Measurements from ENCODE around the gene GRAPL. TPM values are rescaled to one million over a fixed set of nuclear protein-coding genes. Genes with fewer than 3 reads are reported as not detected.
"Not testable (repeated sequence)": the region's sequence is repeated elsewhere in the genome, so short reads cannot be mapped to it uniquely, and the experiment has no call there.

The GRAPL gene
- total and polyA plus RNA-seq, 2 donors (not counting 1 experiment from before 2014, with no cell fraction given) = 84.5 to 181 TPM

- H3K9me3 ChIP-seq (ENCODE audit: control extremely low read depth in 1 of 3, control insufficient read depth in 2 of 3, insufficient read depth in 1 of 3, low read length in 2 of 3) = not testable (repeated sequence)
- WGBS (ENCODE audit: insufficient coverage) = no CpG with 5 or more reads among the region's 45 CpGs
Observed at GRCh38 chr17:19110189-19111097, 16.9 kb upstream of the GRAPL start.

GRCh38 chr17:19111111-19111711, 16.2 kb upstream of the GRAPL start:
- Histone ChIP-seq H2AFZ (ENCODE audit: insufficient read depth, low read depth, low read length, poor library complexity, severe bottlenecking) (peak overlapping the region; percentile 42), H3K9ac (ENCODE audit: low read length) (peak overlapping the region; percentile 58)

More at GRCh38 chr17:19110189-19111097, 16.9 kb upstream of the GRAPL start:
- H3K4me1 Mint-ChIP-seq; H3K36me3 ChIP-seq (replicated peaks in 1 of 2; ENCODE audit: control extremely low read depth in 1 of 2, control insufficient read depth in 1 of 2, extremely low read depth in 1 of 2, insufficient read depth in 2 of 2, low read length in 1 of 2); H3K27ac ChIP-seq (ENCODE audit: low read length in 2 of 2); H3K9me3 Mint-ChIP-seq (ENCODE audit: insufficient read depth); H3K4me2 ChIP-seq (replicated peaks; ENCODE audit: low read depth, low read length, poor library complexity, severe bottlenecking); H3K79me2 ChIP-seq (ENCODE audit: control insufficient read depth, insufficient read depth, low read length); H3K4me3 Mint-ChIP-seq; H4K20me1 ChIP-seq (ENCODE audit: control insufficient read depth, insufficient read depth, low read length, poor library complexity, severe bottlenecking); CTCF ChIA-PET; intact Hi-C loops (cut with micrococcal nuclease); H3K9ac ChIP-seq (ENCODE audit: low read length); H3K4me1 ChIP-seq (ENCODE audit: control insufficient read depth in 2 of 2, insufficient read depth in 2 of 2, low read length in 2 of 2); DNase-seq; POLR2A ChIA-PET; H3K27ac Mint-ChIP-seq; H3K27me3 ChIP-seq (replicated peaks in 1 of 4; ENCODE audit: control extremely low read depth in 1 of 4, control insufficient read depth in 3 of 4, insufficient read depth in 4 of 4, low read length in 3 of 4); H3K27me3 Mint-ChIP-seq: not testable (repeated sequence)
- Histone ChIP-seq H2AFZ (ENCODE audit: insufficient read depth, low read depth, low read length, poor library complexity, severe bottlenecking) (peak overlapping the region; percentile 42), H3K4me3 (ENCODE audit: control extremely low read depth in 1 of 5, extremely low read depth in 1 of 5, insufficient read depth in 1 of 5, low read depth in 2 of 5, low read length in 4 of 5) (peak overlapping the region in 3 of 5 experiments; percentile 41 to 58 (median 50))
- ATAC-seq (ENCODE audit: low read depth) = peak; percentile 60

GRCh38 chr17:19111801-19112458, 15.5 kb upstream of the GRAPL start:
- H3K4me1 ChIP-seq (ENCODE audit: control insufficient read depth in 2 of 2, insufficient read depth in 2 of 2, low read length in 2 of 2); POLR2A ChIA-PET; H3K79me2 ChIP-seq (ENCODE audit: control insufficient read depth, insufficient read depth, low read length); H3K27me3 Mint-ChIP-seq; H2AFZ ChIP-seq (ENCODE audit: insufficient read depth, low read depth, low read length, poor library complexity, severe bottlenecking); H3K4me1 Mint-ChIP-seq; H3K9me3 ChIP-seq (ENCODE audit: control extremely low read depth in 1 of 3, control insufficient read depth in 2 of 3, insufficient read depth in 1 of 3, low read length in 2 of 3); H3K27me3 ChIP-seq (replicated peaks in 1 of 4; ENCODE audit: control extremely low read depth in 1 of 4, control insufficient read depth in 3 of 4, insufficient read depth in 4 of 4, low read length in 3 of 4); H3K9me3 Mint-ChIP-seq (ENCODE audit: insufficient read depth); H4K20me1 ChIP-seq (ENCODE audit: control insufficient read depth, insufficient read depth, low read length, poor library complexity, severe bottlenecking); H3K4me2 ChIP-seq (replicated peaks; ENCODE audit: low read depth, low read length, poor library complexity, severe bottlenecking); CTCF ChIA-PET; H3K9ac ChIP-seq (ENCODE audit: low read length); intact Hi-C loops (cut with micrococcal nuclease); H3K36me3 ChIP-seq (replicated peaks in 1 of 2; ENCODE audit: control extremely low read depth in 1 of 2, control insufficient read depth in 1 of 2, extremely low read depth in 1 of 2, insufficient read depth in 2 of 2, low read length in 1 of 2): not testable (repeated sequence)
- ATAC-seq (ENCODE audit: low read depth) = peak; percentile 29
- Histone ChIP-seq H3K27ac (ENCODE audit: low read length in 2 of 2) (peak overlapping the region in 1 of 2 donors; percentile 24), H3K4me3 (ENCODE audit: control extremely low read depth in 1 of 5, extremely low read depth in 1 of 5, insufficient read depth in 1 of 5, low read depth in 2 of 5, low read length in 4 of 5) (peak overlapping the region in 2 of 5 experiments; percentile 24 to 40)
- peak overlapping the region; percentile 88 for H3K4me3 Mint-ChIP-seq
- peak overlapping the region; percentile 93 for H3K27ac Mint-ChIP-seq
- WGBS (ENCODE audit: insufficient coverage) = under 1% methylated on average over 10 of the region's 47 CpGs
- DNase-seq = peak; percentile 67

More at GRCh38 chr17:19111111-19111711, 16.2 kb upstream of the GRAPL start:
- H3K9me3 Mint-ChIP-seq (ENCODE audit: insufficient read depth); H4K20me1 ChIP-seq (ENCODE audit: control insufficient read depth, insufficient read depth, low read length, poor library complexity, severe bottlenecking); H3K27me3 Mint-ChIP-seq; H3K27me3 ChIP-seq (replicated peaks in 1 of 4; ENCODE audit: control extremely low read depth in 1 of 4, control insufficient read depth in 3 of 4, insufficient read depth in 4 of 4, low read length in 3 of 4); H3K4me1 Mint-ChIP-seq; H3K4me1 ChIP-seq (ENCODE audit: control insufficient read depth in 2 of 2, insufficient read depth in 2 of 2, low read length in 2 of 2); intact Hi-C loops (cut with micrococcal nuclease); POLR2A ChIA-PET; H3K79me2 ChIP-seq (ENCODE audit: control insufficient read depth, insufficient read depth, low read length); H3K9me3 ChIP-seq (ENCODE audit: control extremely low read depth in 1 of 3, control insufficient read depth in 2 of 3, insufficient read depth in 1 of 3, low read length in 2 of 3); CTCF ChIA-PET; H3K36me3 ChIP-seq (replicated peaks in 1 of 2; ENCODE audit: control extremely low read depth in 1 of 2, control insufficient read depth in 1 of 2, extremely low read depth in 1 of 2, insufficient read depth in 2 of 2, low read length in 1 of 2): not testable (repeated sequence)
- WGBS (ENCODE audit: insufficient coverage) = 0% methylated on average over 35 of the region's 39 CpGs
- Histone ChIP-seq H3K27ac (ENCODE audit: low read length in 2 of 2) (peak overlapping the region; percentile 29 to 59), H3K4me2 (replicated peaks; ENCODE audit: low read depth, low read length, poor library complexity, severe bottlenecking) (peak overlapping the region; percentile 66), H3K4me3 (ENCODE audit: control extremely low read depth in 1 of 5, extremely low read depth in 1 of 5, insufficient read depth in 1 of 5, low read depth in 2 of 5, low read length in 4 of 5) (peak overlapping the region; percentile 41 to 61 (median 50))
- peak overlapping the region; percentile 88 for H3K4me3 Mint-ChIP-seq
- H3K27ac Mint-ChIP-seq = peak overlapping the region; percentile 87
- ATAC-seq (ENCODE audit: low read depth) = peak; percentile 86
- peak; percentile 28 for TF ChIP-seq CTCF (IDR thresholded peaks at IDR 0.05)
- peak; percentile 77 for DNase-seq
